ENCODE results near the gene CDH18.
"Not testable (repeated sequence)": the region's sequence is repeated elsewhere in the genome, so short reads cannot be mapped to it uniquely, and the experiment has no call there.

Gene CDH18

GRCh38 chr5:19855453-19855852 is 132.5 kb downstream of the CDH18 start:
- no peak for DNase-seq (ENCODE audit: low spot score)

DNA sequence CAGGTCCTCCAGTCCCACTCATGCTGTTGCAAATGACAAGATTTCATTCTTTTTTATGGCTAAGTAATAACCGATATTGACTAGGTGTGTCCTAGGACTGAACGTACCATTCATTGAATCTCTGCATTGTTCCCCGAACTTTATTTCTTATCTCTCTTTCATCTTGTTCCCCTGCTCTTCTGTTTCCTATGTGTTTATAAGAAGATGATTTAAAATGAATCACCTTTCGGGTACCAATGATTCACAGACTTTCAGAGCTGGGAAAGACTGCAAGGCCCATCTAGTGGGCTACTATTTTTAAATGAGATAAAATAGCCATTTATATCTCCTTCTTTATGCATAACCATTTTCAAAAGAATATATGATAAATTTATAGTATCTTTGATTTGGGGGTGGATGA is 133.0 kb downstream of the CDH18 start:
- no peak for DNase-seq (ENCODE audit: low spot score)

DNA sequence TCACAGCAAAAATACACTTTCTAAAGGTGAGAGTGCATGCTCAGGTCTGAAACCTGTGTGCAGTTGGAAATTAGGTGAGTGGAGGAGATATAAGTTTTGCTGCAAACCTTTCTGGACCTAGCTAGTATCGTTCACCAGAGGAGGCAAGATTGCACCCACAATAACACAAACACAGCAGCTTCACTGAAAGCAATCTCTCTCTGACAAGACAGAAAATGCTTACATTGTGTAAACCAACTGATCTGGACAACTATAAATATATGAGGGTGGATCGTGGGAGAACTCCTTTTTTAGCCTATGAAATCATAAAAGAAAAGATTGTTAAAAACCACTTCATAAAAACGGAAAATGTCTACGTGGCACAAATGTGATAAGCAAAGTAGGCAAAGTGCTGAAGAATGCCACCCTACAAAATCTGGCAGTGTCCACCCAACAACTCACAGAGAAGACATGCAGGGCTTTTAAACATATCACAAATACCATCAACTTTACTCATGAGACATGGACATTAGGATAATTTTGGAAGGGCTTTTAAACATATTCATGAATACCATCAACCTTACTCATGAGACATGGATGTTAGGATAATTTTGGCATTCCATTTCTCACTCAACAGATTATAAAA is 134.3 kb downstream of the CDH18 start:
- DNase-seq (ENCODE audit: low spot score): no peak

DNA sequence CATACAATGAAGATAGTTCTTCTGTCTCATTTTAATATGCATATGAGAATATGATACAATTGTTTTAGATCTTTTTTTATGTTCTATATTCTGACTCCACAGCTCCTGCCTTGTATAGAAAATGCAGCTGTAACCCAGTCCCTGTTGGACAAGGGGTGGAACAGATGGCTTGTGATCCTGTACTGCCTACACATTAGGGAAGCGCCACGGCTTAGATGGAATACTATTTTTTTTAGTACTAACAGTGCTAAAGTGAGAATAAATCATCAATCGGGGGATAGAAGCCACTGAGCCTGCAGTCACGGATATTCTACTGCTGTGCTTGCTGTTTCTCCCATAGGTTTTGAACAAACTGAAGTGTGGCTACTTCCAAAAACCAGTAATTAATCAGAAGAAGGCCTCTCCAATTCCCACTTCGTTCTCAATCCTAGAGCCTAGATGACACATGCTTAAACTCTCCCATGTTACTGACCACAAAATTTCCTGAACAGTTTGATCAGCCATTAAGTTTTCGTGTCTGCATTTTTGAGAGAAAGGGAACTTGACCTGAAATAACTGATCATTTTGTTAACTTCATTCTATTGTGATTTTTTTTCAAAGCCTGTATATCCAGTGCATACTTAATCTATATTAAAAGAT is 150.3 kb downstream of the CDH18 start:
- no peak for DNase-seq (ENCODE audit: low spot score)

GRCh38 chr5:19835442-19835841 is 152.6 kb downstream of the CDH18 start:
- no peak for DNase-seq (ENCODE audit: low spot score)

- DNase-seq (ENCODE audit: low spot score): not testable (repeated sequence)
Measured at GRCh38 chr5:19812720-19813119, 175.3 kb downstream of the CDH18 start.

DNA sequence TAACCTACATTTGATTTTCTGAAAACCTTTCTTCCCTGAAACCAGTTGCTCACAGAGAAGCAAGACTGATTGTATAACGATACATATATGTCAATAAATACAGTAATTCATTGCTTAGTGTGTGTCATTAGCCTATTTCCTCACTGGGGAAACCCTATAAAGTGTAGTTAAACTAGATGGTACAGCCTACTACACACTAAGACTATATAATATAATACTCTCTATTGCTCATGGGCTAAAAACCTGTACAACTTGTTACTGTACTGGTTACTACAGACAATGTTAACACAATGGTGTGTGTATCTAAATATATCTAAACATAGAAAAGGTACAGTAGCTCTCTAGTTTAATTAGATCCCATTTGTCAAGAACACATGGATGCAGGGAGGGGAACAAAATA is 181.2 kb downstream of the CDH18 start:
- DNase-seq (ENCODE audit: low spot score): no peak

- DNase-seq (ENCODE audit: low spot score): peak; percentile 11
Measured at GRCh38 chr5:19802686-19803085, 185.3 kb downstream of the CDH18 start.

DNA sequence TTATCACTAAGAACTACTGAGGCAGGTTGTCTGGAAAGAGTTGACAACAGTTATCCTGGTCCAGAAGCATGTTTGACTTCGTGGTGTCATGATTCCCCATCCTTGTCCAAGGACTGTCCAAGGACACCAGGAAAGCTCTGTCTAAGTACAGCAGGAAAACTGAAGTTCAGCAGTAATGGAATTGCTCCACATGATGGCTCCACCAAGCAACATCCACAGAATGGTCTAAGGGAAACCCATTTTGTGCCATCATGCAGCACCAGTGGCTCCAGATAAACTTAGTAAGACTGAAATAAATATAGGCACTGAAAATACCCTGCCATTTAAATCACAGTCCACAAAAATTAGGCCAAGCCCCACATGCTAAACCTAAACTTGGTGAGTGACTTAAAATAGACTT is 192.8 kb downstream of the CDH18 start:
- peak; percentile 29 for DNase-seq (ENCODE audit: low spot score)

GRCh38 chr5:19790829-19791466 is 197.1 kb downstream of the CDH18 start:
- DNase-seq (ENCODE audit: low spot score): no peak

DNA sequence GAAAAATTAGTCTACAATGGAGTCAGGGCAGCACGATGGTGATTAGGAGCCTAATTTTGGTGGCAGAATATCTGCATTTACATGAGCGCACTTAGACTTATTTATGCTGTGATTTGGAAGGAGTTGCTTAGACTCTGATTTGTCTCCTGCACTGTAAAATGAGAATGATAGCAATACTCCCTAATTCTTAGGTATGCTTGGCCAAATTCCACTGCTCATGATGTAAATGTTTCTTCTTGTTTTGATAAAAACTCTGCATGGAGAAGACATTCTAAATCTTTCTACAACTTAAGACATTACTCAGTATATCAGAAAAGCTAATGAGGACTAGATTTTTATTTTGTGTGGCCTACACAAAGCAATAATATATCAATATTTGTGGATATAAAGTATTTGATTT is 205.4 kb downstream of the CDH18 start:
- DNase-seq (ENCODE audit: low spot score): no peak

- no peak for DNase-seq (ENCODE audit: low spot score)
Measured at GRCh38 chr5:19777363-19777762, 210.6 kb downstream of the CDH18 start.

- DNase-seq (ENCODE audit: low spot score): not testable (repeated sequence)
Measured at GRCh38 chr5:19776886-19777285, 211.1 kb downstream of the CDH18 start.

DNA sequence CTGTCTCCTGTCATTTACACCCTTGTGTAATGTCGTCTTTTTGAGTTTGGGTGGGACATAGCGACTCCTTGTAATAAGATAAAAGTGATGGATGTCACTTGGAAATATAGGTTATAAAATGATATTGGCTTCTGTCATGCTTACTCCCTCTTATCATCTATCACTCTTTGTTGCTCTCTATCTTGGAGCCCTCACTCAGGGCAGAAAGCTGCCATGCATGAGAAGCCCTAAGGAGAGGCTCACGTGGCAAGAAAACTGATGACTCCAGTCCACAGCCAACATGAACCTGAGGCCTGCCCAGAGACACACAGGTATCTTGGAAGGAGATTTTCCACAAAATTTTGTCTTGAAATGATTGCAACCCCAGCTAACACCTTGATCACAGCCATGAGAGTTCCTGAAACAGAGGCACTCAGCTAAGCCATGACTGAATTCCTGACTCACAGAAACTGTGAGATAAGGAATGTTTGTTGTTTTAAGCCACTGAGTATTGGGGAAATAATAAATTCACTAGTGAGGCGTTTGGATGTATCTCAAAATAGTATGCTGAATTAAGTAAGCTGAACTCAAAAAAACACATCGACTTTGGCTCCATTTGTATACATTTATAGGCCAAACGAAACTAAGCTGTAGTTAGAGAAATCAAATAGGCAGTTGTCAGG is 216.7 kb downstream of the CDH18 start:
- DNase-seq (ENCODE audit: low spot score): no peak

DNA sequence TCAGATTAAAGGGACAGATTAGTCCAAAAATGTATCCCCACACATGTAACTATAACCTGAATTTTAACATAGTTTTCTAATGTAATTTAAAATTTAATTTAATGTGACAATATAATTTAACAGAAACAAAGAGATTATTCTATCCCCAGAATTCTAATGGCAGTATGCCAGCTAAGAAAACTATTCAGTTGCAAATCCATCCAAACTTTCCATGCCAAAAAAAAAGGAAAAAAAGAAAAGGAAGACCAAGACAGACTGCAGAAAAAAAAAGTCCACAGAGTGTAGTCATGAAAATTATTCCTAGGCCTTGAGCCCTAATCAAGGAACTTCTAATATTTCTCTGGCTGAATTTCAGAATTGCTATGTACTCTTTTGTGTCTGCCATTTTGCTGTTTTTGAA is 217.6 kb downstream of the CDH18 start:
- no peak for DNase-seq (ENCODE audit: low spot score)

DNA sequence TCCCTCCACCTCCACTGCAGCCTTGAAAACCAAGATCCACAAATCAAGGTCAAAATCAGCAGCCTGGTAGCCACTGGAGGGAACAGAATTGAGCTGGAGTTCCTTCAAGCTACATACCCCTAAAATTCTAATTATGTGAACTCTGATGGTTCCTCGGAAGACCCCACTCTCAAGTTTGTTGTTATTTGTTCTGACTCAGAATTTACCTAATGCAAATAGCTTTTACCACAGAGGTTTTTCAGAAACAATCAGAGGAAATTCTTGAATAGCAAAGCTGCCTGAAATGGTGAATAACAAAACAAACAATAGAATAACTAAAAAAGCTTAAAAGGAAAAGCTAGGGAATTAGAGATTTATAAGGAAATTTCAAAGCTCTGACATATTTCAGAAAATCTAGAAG is 220.0 kb downstream of the CDH18 start:
- peak; percentile 4 for DNase-seq (ENCODE audit: low spot score)

- DNase-seq (ENCODE audit: low spot score): no peak
Measured at GRCh38 chr5:19753579-19753978, 234.4 kb downstream of the CDH18 start.

DNA sequence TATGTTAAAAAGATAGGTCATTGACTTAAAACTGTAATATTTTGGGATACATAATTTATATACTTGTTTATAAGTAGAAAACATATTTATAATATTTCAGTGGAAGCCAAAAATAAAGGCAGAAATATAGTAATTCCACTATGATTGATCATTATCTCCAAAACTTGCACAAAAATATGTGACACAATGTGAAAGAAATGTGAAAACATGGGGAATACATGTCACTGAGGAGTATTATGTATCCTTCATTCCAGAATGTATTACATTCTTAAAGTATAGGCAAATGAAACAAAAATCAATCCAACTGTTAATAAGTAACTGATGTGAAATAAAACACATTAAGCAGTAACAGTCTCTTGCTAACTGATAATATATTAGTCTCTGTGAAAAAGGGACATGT is 236.7 kb downstream of the CDH18 start:
- no peak for DNase-seq (ENCODE audit: low spot score)

DNA sequence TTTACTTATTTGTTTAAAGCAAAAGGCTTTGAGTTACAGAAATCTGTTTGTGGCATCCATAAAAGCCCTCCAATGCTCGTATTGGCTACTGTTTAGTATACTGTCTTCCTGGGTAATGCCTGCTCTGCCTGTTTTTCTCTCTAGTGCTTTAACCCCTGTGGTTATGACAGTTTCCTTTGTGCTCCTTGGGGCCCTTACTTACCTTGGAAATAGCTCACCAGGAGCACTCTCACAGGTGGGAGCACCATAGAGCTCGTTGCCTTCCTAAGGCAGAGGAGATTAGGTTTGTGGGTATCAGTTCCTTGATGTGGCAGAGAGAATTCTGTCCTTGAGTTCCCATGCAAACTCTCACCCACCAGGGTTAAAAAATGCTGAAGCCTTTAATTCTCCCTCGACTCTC is 242.8 kb downstream of the CDH18 start:
- DNase-seq (ENCODE audit: low spot score): peak; percentile 18

DNA sequence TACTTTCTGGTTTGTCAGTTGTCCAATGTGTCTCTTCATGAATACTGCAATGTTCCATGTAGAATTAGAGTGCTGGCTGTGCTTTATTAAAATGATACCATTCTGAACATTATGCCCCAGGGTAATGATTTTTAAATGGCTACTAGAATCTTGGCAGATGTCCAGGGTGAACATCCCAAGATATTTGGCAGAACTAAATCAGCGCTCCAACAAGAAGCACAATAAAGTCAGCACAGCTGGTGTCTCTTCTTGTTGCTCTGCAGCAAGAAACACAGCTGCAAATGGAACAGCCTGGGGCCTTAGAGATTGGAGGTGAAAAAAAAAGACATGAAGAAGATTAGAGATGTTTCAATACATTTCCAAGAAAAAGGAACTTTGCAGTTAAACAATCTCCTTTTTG is 248.3 kb downstream of the CDH18 start:
- DNase-seq (ENCODE audit: low spot score): no peak

DNA sequence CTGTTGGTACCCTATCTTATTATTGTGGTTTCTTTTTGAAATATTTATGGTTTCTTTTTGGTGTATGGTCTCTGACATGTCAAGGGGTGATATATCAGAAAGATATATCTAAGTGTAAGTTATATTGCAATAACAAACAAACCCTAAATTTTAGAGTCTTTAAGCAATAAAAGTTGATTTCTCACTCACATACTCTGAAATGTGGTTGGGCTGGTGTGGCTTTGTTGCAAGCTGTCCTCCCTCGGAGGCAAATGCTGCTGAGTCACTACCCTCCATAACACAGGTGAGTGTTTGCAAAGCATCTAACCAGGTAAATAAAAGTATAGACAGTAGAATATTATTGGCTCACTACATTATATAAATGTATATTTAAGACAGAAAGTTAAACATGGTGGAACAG is 253.2 kb downstream of the CDH18 start:
- DNase-seq (ENCODE audit: low spot score): no peak

- DNase-seq (ENCODE audit: low spot score): no peak
Measured at GRCh38 chr5:19733612-19734495, 254.1 kb downstream of the CDH18 start.
